IMR-90 (cell line): ENCODE results near the gene UMODL1.

ENCODE experiments used
- CTCF ChIP-seq: conservative IDR thresholded peaks from 2 replicates; pipeline ENCODE4 v1.5.1; 2012; ENCODE audit warnings: mild to moderate bottlenecking, low read depth, low read length, improper control_type of control experiment
- MAFK ChIP-seq: IDR thresholded peaks from 2 replicates; pipeline ENCODE4 v1.6.1; 2012; ENCODE audit warnings: low read depth, low read length, improper control_type of control experiment
- POLR2A ChIP-seq: IDR thresholded peaks from 2 replicates; pipeline ENCODE4 v1.6.1; 2012; ENCODE audit warnings: mild to moderate bottlenecking, low read depth, low read length
- RAD21 ChIP-seq: IDR thresholded peaks from 2 replicates; pipeline ENCODE4 v1.6.1; 2012; ENCODE audit warnings: low read length, improper control_type of control experiment
- RFX5 ChIP-seq: IDR thresholded peaks from 2 replicates; pipeline ENCODE4 v1.8.0; 2012; ENCODE audit warnings: low read depth, mild to moderate bottlenecking, low read length, moderate library complexity

DNA sequence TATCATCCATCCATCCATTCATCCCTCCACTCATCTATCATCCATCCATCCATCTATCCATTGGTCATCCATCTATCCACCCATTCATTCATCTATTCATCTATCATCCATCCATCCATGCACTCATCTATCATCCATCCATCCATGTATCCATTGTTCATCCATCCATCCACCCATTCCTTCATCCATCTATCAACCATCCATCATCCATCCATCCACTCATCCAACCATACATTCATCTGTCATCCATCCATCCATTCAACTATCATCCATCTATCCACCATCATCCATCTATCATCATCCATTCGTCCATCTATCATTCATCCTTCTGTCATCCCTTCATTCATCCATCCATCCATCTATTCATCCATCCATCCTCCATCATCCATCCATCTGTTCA lies 61.1 kb downstream of the UMODL1 start:
- TF ChIP-seq CTCF (no peak), MAFK (no peak), RFX5 (no peak), RAD21 (no peak), POLR2A (no peak)
